NT2/D1 (cell line): ENCODE measurements around the gene CCDC186.

Experiments
- YY1 ChIP-seq: IDR thresholded peaks from 2 replicates; pipeline ENCODE4 v1.6.1; 2011; ENCODE audit not compliant: insufficient read length, insufficient read depth
- ZNF274 ChIP-seq: IDR thresholded peaks from 2 replicates; pipeline ENCODE4 v1.6.1; 2011; ENCODE audit warnings: mild to moderate bottlenecking, low read depth, low read length

DNA sequence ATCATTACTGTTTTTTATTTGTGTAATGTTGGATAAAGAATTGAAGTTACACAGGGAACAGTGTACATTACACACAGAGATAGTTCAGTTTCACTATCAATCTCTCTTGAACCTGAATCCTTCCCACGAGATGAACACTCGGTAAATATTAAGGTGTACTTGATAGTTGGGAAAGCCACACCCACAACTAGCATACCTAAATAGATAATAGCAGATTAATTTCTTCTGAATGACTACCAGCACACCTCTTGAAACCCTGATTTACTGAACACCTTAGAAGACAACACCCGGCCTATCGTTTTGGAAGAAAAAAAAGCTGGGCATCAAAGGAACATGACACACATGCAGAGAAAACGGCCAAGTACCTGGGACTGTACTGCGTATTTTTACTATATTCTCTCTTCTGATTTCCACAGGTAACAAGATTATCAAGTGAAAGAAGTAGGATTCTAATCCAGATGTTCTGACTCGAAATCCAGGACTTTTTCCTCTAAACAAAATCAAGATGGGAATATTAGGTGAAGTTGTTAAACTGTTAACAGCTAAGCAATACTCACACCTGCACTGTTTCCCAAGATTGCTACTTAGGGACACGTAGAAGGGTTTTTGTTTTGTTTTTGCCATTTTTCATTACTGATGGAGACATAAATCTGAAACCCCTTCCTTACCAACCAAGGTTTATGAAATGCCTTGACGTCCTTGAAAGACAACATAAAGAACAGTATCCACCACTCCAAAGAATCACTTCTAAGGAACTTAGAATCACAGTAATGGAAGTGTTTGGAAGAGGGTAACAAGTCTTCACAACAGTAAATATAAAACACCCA is 1.0 kb downstream of the CCDC186 start:
- TF ChIP-seq YY1 (no peak), ZNF274 (no peak)
